ENCODE data around the gene GGPS1. TPM values are rescaled to one million over a fixed set of nuclear protein-coding genes. Genes with fewer than 3 reads are reported as not detected.

The GGPS1 gene
- 14.0 and 15.3 TPM in 2 replicates for total RNA-seq

DNA sequence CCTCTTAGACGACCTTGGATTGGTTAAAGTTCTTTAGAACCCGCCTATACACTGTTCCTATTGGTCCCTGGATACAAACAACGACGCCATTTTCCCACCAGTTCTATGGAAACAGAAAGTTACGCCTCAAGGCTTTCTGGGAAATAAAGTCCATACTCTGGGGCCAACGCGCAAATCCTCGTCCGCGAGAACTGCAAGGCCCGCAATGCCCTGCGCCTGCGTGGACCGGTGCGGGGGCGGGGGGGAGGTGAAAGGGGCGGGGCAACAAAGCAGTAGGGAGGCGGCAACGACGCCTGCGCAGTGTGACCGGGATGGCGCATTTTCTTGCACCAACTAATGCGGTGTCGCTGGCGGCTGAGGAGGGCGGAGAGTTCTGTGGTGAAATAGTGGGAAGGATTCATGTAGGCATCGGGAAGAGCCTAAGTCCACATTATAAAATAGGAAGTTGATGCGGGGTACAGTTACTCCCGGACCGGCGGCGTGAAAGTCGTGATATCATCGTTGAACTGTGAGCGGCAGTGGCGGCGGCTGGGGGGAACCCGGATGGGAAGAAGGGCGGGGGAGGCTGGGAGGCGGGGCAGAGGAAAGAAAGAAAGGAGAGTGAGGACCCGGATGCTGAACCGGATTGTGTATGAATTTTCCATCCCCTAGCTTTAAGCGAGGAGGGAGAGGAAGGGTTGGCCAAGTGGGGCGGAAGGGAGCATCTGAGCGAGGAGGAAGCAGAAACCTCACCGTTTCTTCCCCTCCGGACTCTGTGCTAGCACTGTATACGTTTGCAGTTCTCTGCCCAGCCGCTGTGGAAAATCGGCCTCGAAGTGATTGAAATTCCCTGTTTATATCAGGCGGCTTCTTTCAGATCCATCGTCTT lies at the start of gene GGPS1:
Gene GGPS1 (plus strand): TSS at position 300 of the 868 bp plus-strand sequence. CDS start 6,695 bp downstream, outside the sequence.

DNA sequence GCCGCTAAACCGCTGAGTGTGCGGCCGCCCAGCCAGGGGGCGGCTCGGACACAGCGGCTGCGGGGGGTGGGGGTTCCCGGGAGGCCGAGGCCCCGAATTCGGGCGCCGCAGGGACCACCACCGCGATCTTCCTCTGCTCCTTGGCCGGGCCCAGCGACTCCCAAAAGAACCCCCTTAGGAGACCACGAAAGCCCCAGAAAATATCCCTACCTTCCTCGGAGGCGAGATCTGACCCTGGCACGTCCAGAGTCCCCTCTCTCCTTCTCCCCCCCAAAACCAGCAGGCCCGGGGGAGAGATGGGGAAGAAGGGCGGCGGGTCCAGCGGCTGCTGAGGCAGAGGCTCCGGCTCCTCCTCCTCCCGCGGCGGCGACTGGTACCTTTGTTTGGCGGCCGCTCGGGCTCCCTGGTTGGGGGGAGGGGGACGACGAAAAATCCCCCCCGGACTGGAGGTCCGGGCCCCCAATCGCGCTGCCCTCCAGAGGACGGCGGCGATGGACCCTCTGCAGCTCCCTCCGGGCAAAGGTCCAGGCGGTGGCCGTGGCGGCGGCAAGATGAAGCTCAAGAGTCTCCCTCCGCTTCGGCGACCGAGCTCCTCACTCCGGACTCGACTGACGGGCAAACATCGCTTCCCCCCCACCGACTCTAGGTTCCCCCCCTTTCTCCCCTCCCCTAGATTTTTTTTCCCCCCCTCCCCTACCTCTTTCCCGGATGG lies 655 bp upstream of the GGPS1 start, which contains the start of gene ARID4B:
Gene ARID4B (minus strand): TSS at position 621 of the 712 bp plus-strand sequence. CDS start 1,260 bp downstream, outside the sequence.

DNA sequence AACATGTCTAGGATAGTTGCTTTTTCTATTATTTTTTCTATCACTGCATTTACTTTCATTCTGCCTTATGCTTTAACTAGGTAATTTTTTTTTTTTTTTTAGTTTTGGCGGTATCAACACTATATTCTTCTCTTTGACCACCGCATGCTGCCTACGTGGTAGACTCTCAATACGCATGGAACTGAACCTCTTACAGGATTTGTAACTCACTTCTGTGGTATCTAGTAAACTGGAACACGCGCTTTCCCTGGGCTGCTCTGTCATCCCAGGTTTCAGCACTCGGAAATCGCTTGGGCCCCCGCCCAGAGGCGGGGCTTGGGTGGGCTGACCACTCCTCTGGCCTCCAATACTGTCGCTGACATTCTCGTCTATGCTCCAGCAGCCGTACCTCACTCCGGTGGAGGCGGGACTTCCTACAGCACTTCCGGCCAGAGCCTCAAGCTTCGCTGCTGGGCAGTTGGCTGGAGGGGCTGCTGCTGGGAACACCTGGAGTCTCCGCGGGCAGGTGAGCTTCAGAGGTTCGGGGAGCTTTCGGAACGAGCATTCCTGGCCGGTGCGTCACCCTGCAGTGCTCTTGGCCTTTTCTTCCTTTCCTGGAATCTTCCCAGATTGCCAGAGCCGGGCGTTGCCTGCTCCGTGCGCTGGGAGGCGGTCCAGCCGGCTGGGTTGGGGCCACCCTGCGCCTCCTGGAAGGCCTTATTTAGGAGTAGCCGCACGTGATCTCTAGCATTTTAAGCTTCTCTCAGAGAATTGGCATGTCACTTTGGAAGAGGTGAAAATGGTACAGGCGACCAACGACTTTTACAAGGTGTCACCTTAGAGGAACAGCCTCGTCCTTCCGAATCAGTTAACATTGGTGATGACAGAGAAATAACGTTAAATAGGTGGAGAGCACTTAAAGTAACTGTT lies 38.9 kb downstream of the GGPS1 start, which contains the start of gene TBCE:
Gene TBCE (plus strand): TSS at position 428 of the 909 bp plus-strand sequence. CDS start 12,623 bp downstream, outside the sequence.

Other genes starting within 250 kb of the GGPS1 start
- 93.5 and 102 TPM in 2 replicates for gene TOMM20, start 199.7 kb upstream of the GGPS1 start, total RNA-seq
- gene RBM34, start 167.3 kb upstream of the GGPS1 start, total RNA-seq: 29.3 and 39.7 TPM in 2 replicates
- 5.8 and 6.4 TPM in 2 replicates for gene ARID4B, start 391 bp upstream of the GGPS1 start, total RNA-seq
- gene TBCE, start 38.9 kb downstream of the GGPS1 start, total RNA-seq: 29.1 and 30.3 TPM in 2 replicates
- 16.2 and 16.5 TPM in 2 replicates for gene B3GALNT2, start 175.9 kb downstream of the GGPS1 start, total RNA-seq